GM19035 (cell line): ENCODE data around the gene RSF1.

ENCODE experiments used
- ATAC-seq: cut with Tn5 transposase; IDR thresholded peaks from one replicate; pipeline ENCODE4 v1.9.1; 2021; ENCODE audit not compliant: unreplicated experiment

RSF1 gene

GRCh38 chr11:77750394-77751156 lies 69.9 kb downstream of the RSF1 start:
- no peak for ATAC-seq

- ATAC-seq: no peak
These were observed 71.3 kb downstream of the RSF1 start for GRCh38 chr11:77749232-77749631.

GRCh38 chr11:77748266-77748665 lies 72.3 kb downstream of the RSF1 start:
- ATAC-seq: no peak

GRCh38 chr11:77747381-77747969 lies 73.0 kb downstream of the RSF1 start:
- no peak for ATAC-seq

- ATAC-seq: no peak
These were observed 84.0 kb downstream of the RSF1 start for GRCh38 chr11:77736473-77736872.

- no peak for ATAC-seq
These were observed 85.6 kb downstream of the RSF1 start for GRCh38 chr11:77734890-77735289.

- no peak for ATAC-seq
These were observed 88.4 kb downstream of the RSF1 start for GRCh38 chr11:77732143-77732542.

GRCh38 chr11:77730789-77731188 lies 89.7 kb downstream of the RSF1 start:
- ATAC-seq: no peak

- no peak for ATAC-seq
These were observed 91.5 kb downstream of the RSF1 start for GRCh38 chr11:77729063-77729462.

- ATAC-seq: no peak
These were observed 92.2 kb downstream of the RSF1 start for GRCh38 chr11:77728203-77728786.

- no peak for ATAC-seq
These were observed 94.0 kb downstream of the RSF1 start for GRCh38 chr11:77726524-77726923.

- no peak for ATAC-seq
These were observed 95.1 kb downstream of the RSF1 start for GRCh38 chr11:77725433-77725832.

- no peak for ATAC-seq
These were observed 95.9 kb downstream of the RSF1 start for GRCh38 chr11:77724636-77725035.

GRCh38 chr11:77723024-77723423 lies 97.5 kb downstream of the RSF1 start:
- ATAC-seq: no peak

GRCh38 chr11:77710358-77710757 lies 110.2 kb downstream of the RSF1 start:
- no peak for ATAC-seq

GRCh38 chr11:77705876-77706579 lies 114.5 kb downstream of the RSF1 start:
- no peak for ATAC-seq

- ATAC-seq: no peak
These were observed 115.2 kb downstream of the RSF1 start for GRCh38 chr11:77705195-77705875.

- ATAC-seq: no peak
These were observed 116.5 kb downstream of the RSF1 start for GRCh38 chr11:77704029-77704428.

- no peak for ATAC-seq
These were observed 121.1 kb downstream of the RSF1 start for GRCh38 chr11:77699425-77699824.

- no peak for ATAC-seq
These were observed 121.6 kb downstream of the RSF1 start for GRCh38 chr11:77698896-77699295.

- no peak for ATAC-seq
These were observed 122.7 kb downstream of the RSF1 start for GRCh38 chr11:77697865-77698264.
